ENCODE data around the gene CAPZA1. TPM values are rescaled to one million over a fixed set of nuclear protein-coding genes. Genes with fewer than 3 reads are reported as not detected.

The CAPZA1 gene
- total RNA-seq, 2 donors from 2014 or later: 111 to 122 TPM

- Histone ChIP-seq H3K27me3 (ENCODE audit: control insufficient read depth, insufficient read depth, low read length, poor library complexity, severe bottlenecking) (no peaks in the 10 kb centered on the region), H3K4me3 (ENCODE audit: low read length) (no peak overlapping the region), H3K36me3 (ENCODE audit: control insufficient read depth, insufficient read depth, low read length) (peaks cover 47% of the 10 kb centered on the region), H3K27ac (ENCODE audit: low read depth, low read length) (no peak overlapping the region), H3K9ac (ENCODE audit: extremely low read depth, low read length, poor library complexity, severe bottlenecking) (no peak overlapping the region), H3K9me3 (ENCODE audit: control insufficient read depth, low read length) (no peaks in the 10 kb centered on the region), H3K4me1 (ENCODE audit: control insufficient read depth, insufficient read depth, low read length) (no peaks in the 10 kb centered on the region)
- Mint-ChIP-seq H3K4me3 (no peak overlapping the region), H3K27me3 (ENCODE audit: insufficient read depth) (peaks cover 14% of the 10 kb centered on the region), H3K4me1 (peaks cover 24% of the 10 kb centered on the region), H3K27ac (peak overlapping the region; percentile 28), H3K9me3 (no peaks in the 10 kb centered on the region), H3K36me3 (ENCODE audit: low read depth) (peaks cover 45% of the 10 kb centered on the region)
- no peak for DNase-seq
- WGBS, 2 experiments (ENCODE audit: insufficient coverage in 1 of 2, insufficient read length in 1 of 2): 83 to 85% methylated on average over 1 of the region's 1 CpG
- TF ChIP-seq CTCF (conservative IDR thresholded peaks at IDR 0.05): no peak
Measured at GRCh38 chr1:112672842-112673241, 53.2 kb downstream of the CAPZA1 start.

- H3K36me3 Mint-ChIP-seq (ENCODE audit: low read depth): peaks cover 39% of the 10 kb centered on the region
- peak overlapping the region; percentile 91 for H3K27ac Mint-ChIP-seq
- H3K9me3 Mint-ChIP-seq: no peaks in the 10 kb centered on the region
- Histone ChIP-seq H3K9ac (ENCODE audit: extremely low read depth, low read length, poor library complexity, severe bottlenecking) (peak overlapping the region; percentile 82), H3K36me3 (ENCODE audit: control insufficient read depth, insufficient read depth, low read length) (peaks cover 38% of the 10 kb centered on the region), H3K4me1 (ENCODE audit: control insufficient read depth, insufficient read depth, low read length) (no peaks in the 10 kb centered on the region), H3K4me3 (ENCODE audit: low read length) (peak overlapping the region; percentile 77), H3K27me3 (ENCODE audit: control insufficient read depth, insufficient read depth, low read length, poor library complexity, severe bottlenecking) (no peaks in the 10 kb centered on the region), H3K27ac (ENCODE audit: low read depth, low read length) (no peak overlapping the region), H3K9me3 (ENCODE audit: control insufficient read depth, low read length) (no peaks in the 10 kb centered on the region)
- WGBS, 2 experiments (ENCODE audit: insufficient coverage in 1 of 2, insufficient read length in 1 of 2): 30 to 33% methylated on average over 12 to 18 of the region's 18 CpGs
- H3K4me3 Mint-ChIP-seq: peak overlapping the region; percentile 93
- H3K27me3 Mint-ChIP-seq (ENCODE audit: insufficient read depth): peaks cover 14% of the 10 kb centered on the region
- H3K4me1 Mint-ChIP-seq: peaks cover 28% of the 10 kb centered on the region
- TF ChIP-seq CTCF (conservative IDR thresholded peaks at IDR 0.05): peak; percentile 68
- no peak for DNase-seq
Measured at GRCh38 chr1:112673592-112674439, 54.2 kb downstream of the CAPZA1 start.

- Mint-ChIP-seq H3K9me3 (no peaks in the 10 kb centered on the region), H3K27ac (peak within 1 kb of the TSS; percentile 93), H3K4me1 (peaks cover 28% of the 10 kb centered on the region), H3K27me3 (ENCODE audit: insufficient read depth) (peaks cover 14% of the 10 kb centered on the region), H3K4me3 (peak within 1 kb of the TSS; percentile 93), H3K36me3 (ENCODE audit: low read depth) (peaks cover 33% of the 10 kb centered on the region)
- Histone ChIP-seq H3K4me1 (ENCODE audit: control insufficient read depth, insufficient read depth, low read length) (no peaks in the 10 kb centered on the region), H3K27me3 (ENCODE audit: control insufficient read depth, insufficient read depth, low read length, poor library complexity, severe bottlenecking) (no peaks in the 10 kb centered on the region), H3K4me3 (ENCODE audit: low read length) (peak within 1 kb of the TSS; percentile 77), H3K36me3 (ENCODE audit: control insufficient read depth, insufficient read depth, low read length) (peaks cover 31% of the 10 kb centered on the region), H3K27ac (ENCODE audit: low read depth, low read length) (peak within 1 kb of the TSS; percentile 9), H3K9me3 (ENCODE audit: control insufficient read depth, low read length) (no peaks in the 10 kb centered on the region), H3K9ac (ENCODE audit: extremely low read depth, low read length, poor library complexity, severe bottlenecking) (peak within 1 kb of the TSS; percentile 82)
- DNase-seq: peak; percentile 89
- WGBS, 2 experiments (ENCODE audit: insufficient coverage in 1 of 2, insufficient read length in 1 of 2): 0% methylated on average over 15 to 30 of the region's 30 CpGs
- no peak for TF ChIP-seq CTCF (conservative IDR thresholded peaks at IDR 0.05)
Measured at GRCh38 chr1:112674440-112674985, 54.9 kb downstream of the CAPZA1 start, which contains the start of gene MOV10. Gene MOV10, plus strand, starts transcription at chr1:112674659. Its CDS starts 254 bp downstream, at chr1:112674913.

Data from endodermal cell (in vitro differentiated cells).